Neural cell (in vitro differentiated cells): ENCODE results near the gene SRSF5. TPM values are rescaled to one million over a fixed set of nuclear protein-coding genes. Genes with fewer than 3 reads are reported as not detected.

Source experiments
- H2AFZ ChIP-seq: fragments of 200-600, 300-800 bp; sonication (generic), shearing (Covaris generic); 2 replicates; pipeline ENCODE4 v1.6.0; 2014; ENCODE audit warnings: low read depth, mild to moderate bottlenecking, antibody characterized with exemption, low read length, moderate library complexity
- H3F3A ChIP-seq: fragments of 200-600 bp; shearing (Covaris generic); 2 replicates; pipeline ENCODE4 v1.6.1; 2016; ENCODE audit warnings: mild to moderate bottlenecking, moderate library complexity, mixed read lengths, antibody characterized with exemption, low read length; ENCODE audit not compliant: insufficient read depth, poor library complexity, severe bottlenecking
- H3K27ac ChIP-seq: fragments of 200-600, 300-800 bp; sonication (generic), shearing (Covaris generic); 2 replicates; pipeline ENCODE4 v1.5.1; 2014; ENCODE audit warnings: mild to moderate bottlenecking, low read length, moderate library complexity
- H3K27me3 ChIP-seq: fragments of 300-800, 200-600 bp; sonication (generic), shearing (Covaris generic); 2 replicates; pipeline ENCODE4 v1.6.0; 2014; ENCODE audit warnings: mild to moderate bottlenecking, low read depth, low read length, moderate library complexity; ENCODE audit not compliant: insufficient read depth
- H3K36me3 ChIP-seq: fragments of 300-800, 200-600 bp; sonication (generic), shearing (Covaris generic); 2 replicates; pipeline ENCODE4 v1.5.1; 2014; ENCODE audit warnings: mild to moderate bottlenecking, antibody characterized with exemption, low read length, moderate library complexity; ENCODE audit not compliant: insufficient read depth
- H3K4me2 ChIP-seq: fragments of 300-800, 200-600 bp; sonication (generic), shearing (Covaris generic); 2 replicates; pipeline ENCODE4 v1.6.0; 2014; ENCODE audit warnings: mild to moderate bottlenecking, low read length
- H3K4me3 ChIP-seq: fragments of 300-800, 200-600 bp; sonication (generic), shearing (Covaris generic); 2 replicates; pipeline ENCODE4 v1.5.1; 2014; ENCODE audit warnings: mild to moderate bottlenecking, low read length, moderate library complexity
- H3K79me2 ChIP-seq: fragments of 200-600 bp; shearing (Covaris generic); replicated peaks from 2 replicates; pipeline ENCODE4 v1.6.0; 2014; ENCODE audit warnings: mild to moderate bottlenecking, low read length, moderate library complexity; ENCODE audit not compliant: insufficient read depth
- H3K9ac ChIP-seq: fragments of 300-800, 200-600 bp; sonication (generic), shearing (Covaris generic); 2 replicates; pipeline ENCODE4 v1.6.1; 2016; ENCODE audit warnings: mild to moderate bottlenecking, low read length, mixed read lengths
- H3K9me2 ChIP-seq: fragments of 200-600 bp; shearing (Covaris generic); 2 replicates; pipeline ENCODE4 v1.6.1; 2016; ENCODE audit warnings: mild to moderate bottlenecking, low read length, mixed read lengths; ENCODE audit not compliant: insufficient read depth
- H3K9me3 ChIP-seq: fragments of 200-600, 300-800 bp; sonication (generic), shearing (Covaris generic); 2 replicates; pipeline ENCODE4 v1.6.1; 2016; ENCODE audit warnings: mild to moderate bottlenecking, mixed run types, low read length, moderate library complexity, mixed read lengths
- H4K20me1 ChIP-seq: fragments of 200-600 bp; shearing (Covaris generic); 2 replicates; pipeline ENCODE4 v1.6.1; 2016; ENCODE audit warnings: mild to moderate bottlenecking, mixed run types; ENCODE audit not compliant: insufficient read depth
- EP300 ChIP-seq: fragments of 450-650 bp; conservative IDR thresholded peaks from 2 replicates; pipeline ENCODE4 v1.6.1; 2014; ENCODE audit warnings: antibody characterized with exemption, mild to moderate bottlenecking, moderate library complexity; ENCODE audit not compliant: poor library complexity, severe bottlenecking
- EZH2 ChIP-seq: fragments of 200-600, 300-800 bp; shearing (Covaris generic), sonication (generic); IDR thresholded peaks from 2 replicates; pipeline ENCODE4 v1.6.1; 2014; ENCODE audit warnings: antibody characterized with exemption, low read length, borderline replicate concordance, mild to moderate bottlenecking; ENCODE audit not compliant: insufficient read depth, poor library complexity, severe bottlenecking
- MXI1 ChIP-seq: fragments of 450-650 bp; conservative IDR thresholded peaks from 2 replicates; pipeline ENCODE4 v1.6.1; 2014; ENCODE audit warnings: antibody characterized with exemption, mild to moderate bottlenecking; ENCODE audit not compliant: poor library complexity, severe bottlenecking
- POLR2AphosphoS5 ChIP-seq: IDR thresholded peaks from 2 replicates; pipeline ENCODE4 v1.6.1; 2012
- RAD21 ChIP-seq: fragments of 450-650 bp; conservative IDR thresholded peaks from 2 replicates; pipeline ENCODE4 v1.6.1; 2014; ENCODE audit warnings: antibody characterized with exemption, mild to moderate bottlenecking, moderate library complexity
- REST ChIP-seq: IDR thresholded peaks from 2 replicates; pipeline ENCODE4 v1.6.1; 2012; ENCODE audit warnings: borderline replicate concordance
- SMC3 ChIP-seq: fragments of 450-650 bp; conservative IDR thresholded peaks from 2 replicates; pipeline ENCODE4 v1.6.1; 2014; ENCODE audit warnings: antibody characterized with exemption, mild to moderate bottlenecking, moderate library complexity; ENCODE audit not compliant: poor library complexity
- TAF1 ChIP-seq: IDR thresholded peaks from 2 replicates; pipeline ENCODE4 v1.6.1; 2012; ENCODE audit warnings: low read depth
- polyA plus RNA-seq: library from polyadenylated mRNA; depleted of rRNA; stranded (reverse); fragments of >200 nt; gene quantifications from 2 replicates; pipeline ENCODE4 v1.2.3, GENCODE V29; 2014
- TF ChIP-seq, protein P1 (sequence below): fragments of 450-650 bp; IDR thresholded peaks from 2 replicates; pipeline ENCODE4 v1.5.1; 2014; ENCODE audit warnings: antibody characterized with exemption, mild to moderate bottlenecking, moderate library complexity; ENCODE audit not compliant: poor library complexity, severe bottlenecking

The SRSF5 gene
- polyA plus RNA-seq, 1 donor from 2014 or later: 1,017 TPM

DNA sequence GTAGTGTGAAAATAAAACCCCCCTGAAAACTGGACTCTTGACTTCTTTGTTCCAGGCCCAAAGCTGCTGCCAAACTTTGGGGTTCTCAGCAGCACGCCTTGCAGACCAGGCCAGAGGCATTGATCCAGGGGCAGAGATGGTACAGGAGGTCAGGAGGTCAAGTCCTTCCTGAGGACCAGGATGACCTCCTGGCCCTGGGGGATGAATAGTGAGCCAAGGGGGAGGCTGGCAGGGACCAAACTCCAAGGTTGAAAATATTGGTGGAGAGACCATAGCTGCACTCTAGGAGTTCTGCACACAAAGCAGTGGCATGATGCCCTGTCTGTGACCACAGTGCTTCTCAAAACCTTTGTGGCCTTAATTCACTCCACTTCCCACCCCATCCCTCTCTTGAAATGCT is 18.0 kb downstream of the SRSF5 start:
- Histone ChIP-seq H3K36me3 (peaks cover 3% of the 10 kb centered on the region), H3K4me3 (no peak overlapping the region), H3K9me2 (no peaks in the 10 kb centered on the region), H3K27ac (no peak overlapping the region), H3K9me3 (no peaks in the 10 kb centered on the region), H3F3A (no peaks in the 10 kb centered on the region), H3K4me2 (no peak overlapping the region), H3K79me2 (no peaks in the 10 kb centered on the region), H2AFZ (no peak overlapping the region), H3K27me3 (no peaks in the 10 kb centered on the region), H4K20me1 (no peaks in the 10 kb centered on the region), H3K9ac (no peak overlapping the region)
- TF ChIP-seq EP300 (no peak), REST (no peak)
- TF ChIP-seq, protein P1, sequence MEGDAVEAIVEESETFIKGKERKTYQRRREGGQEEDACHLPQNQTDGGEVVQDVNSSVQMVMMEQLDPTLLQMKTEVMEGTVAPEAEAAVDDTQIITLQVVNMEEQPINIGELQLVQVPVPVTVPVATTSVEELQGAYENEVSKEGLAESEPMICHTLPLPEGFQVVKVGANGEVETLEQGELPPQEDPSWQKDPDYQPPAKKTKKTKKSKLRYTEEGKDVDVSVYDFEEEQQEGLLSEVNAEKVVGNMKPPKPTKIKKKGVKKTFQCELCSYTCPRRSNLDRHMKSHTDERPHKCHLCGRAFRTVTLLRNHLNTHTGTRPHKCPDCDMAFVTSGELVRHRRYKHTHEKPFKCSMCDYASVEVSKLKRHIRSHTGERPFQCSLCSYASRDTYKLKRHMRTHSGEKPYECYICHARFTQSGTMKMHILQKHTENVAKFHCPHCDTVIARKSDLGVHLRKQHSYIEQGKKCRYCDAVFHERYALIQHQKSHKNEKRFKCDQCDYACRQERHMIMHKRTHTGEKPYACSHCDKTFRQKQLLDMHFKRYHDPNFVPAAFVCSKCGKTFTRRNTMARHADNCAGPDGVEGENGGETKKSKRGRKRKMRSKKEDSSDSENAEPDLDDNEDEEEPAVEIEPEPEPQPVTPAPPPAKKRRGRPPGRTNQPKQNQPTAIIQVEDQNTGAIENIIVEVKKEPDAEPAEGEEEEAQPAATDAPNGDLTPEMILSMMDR: no peak

DNA sequence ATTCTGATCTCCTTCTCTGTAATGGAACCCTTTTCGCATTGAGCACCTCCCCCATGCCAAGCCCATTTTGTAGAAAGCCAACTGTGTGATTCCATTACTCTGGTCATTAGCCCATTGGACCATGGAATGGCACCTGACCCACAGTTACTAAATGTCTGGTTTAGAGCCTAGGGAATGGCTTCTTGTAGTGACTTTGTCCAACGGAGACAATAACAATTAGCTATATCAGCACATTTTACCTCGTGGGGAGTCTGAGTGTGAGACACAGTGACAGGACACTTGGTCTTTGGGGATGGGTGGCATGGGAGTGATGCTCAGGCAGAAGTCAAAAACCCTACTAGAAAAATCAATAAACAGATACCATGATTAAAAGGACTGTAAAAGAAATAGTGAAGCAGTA is 19.7 kb downstream of the SRSF5 start:
- no peak overlapping the region for H3K9ac ChIP-seq
- no peak overlapping the region for H3K4me3 ChIP-seq
- no peak for TF ChIP-seq EZH2
- TF ChIP-seq REST: no peak
- no peak for TF ChIP-seq TAF1
- no peak for TF ChIP-seq EP300
- no peak for TF ChIP-seq MXI1
- TF ChIP-seq POLR2AphosphoS5: no peak
- no peak for TF ChIP-seq RAD21
- no peak for TF ChIP-seq SMC3
- TF ChIP-seq, protein P1: no peak
- H3K36me3 ChIP-seq: no peaks in the 10 kb centered on the region
- no peaks in the 10 kb centered on the region for H3K79me2 ChIP-seq
- no peaks in the 10 kb centered on the region for H3K9me2 ChIP-seq
- no peaks in the 10 kb centered on the region for H4K20me1 ChIP-seq
- H3F3A ChIP-seq: no peaks in the 10 kb centered on the region
- no peak overlapping the region for H3K27ac ChIP-seq
- H3K9me3 ChIP-seq: no peaks in the 10 kb centered on the region
- no peak overlapping the region for H3K4me2 ChIP-seq
- H2AFZ ChIP-seq: no peak overlapping the region
- H3K27me3 ChIP-seq: no peaks in the 10 kb centered on the region
